ENCODE data around the gene EDNRA. TPM values are rescaled to one million over a fixed set of nuclear protein-coding genes. Genes with fewer than 3 reads are reported as not detected.
A peak's percentile ranks its signal among the peaks of the same experiment; 100 is the strongest.

The EDNRA gene
- total RNA-seq, 1 experiment from 2014 or later = 0.35 TPM

GRCh38 chr4:147583876-147584275, 103.0 kb downstream of the EDNRA start:
- DNase-seq (ENCODE audit: extremely low read depth, low read depth) = no peak

GRCh38 chr4:147586032-147586431, 105.1 kb downstream of the EDNRA start:
- no peak for DNase-seq (ENCODE audit: extremely low read depth, low read depth)

- no peak for DNase-seq (ENCODE audit: extremely low read depth, low read depth)
Measured at GRCh38 chr4:147586637-147587036, 105.7 kb downstream of the EDNRA start.

- no peak for DNase-seq (ENCODE audit: extremely low read depth, low read depth)
Measured at GRCh38 chr4:147587041-147587440, 106.1 kb downstream of the EDNRA start.

- DNase-seq (ENCODE audit: extremely low read depth, low read depth) = no peak
Measured at GRCh38 chr4:147589586-147589985, 108.7 kb downstream of the EDNRA start.

GRCh38 chr4:147590249-147590920, 109.5 kb downstream of the EDNRA start:
- DNase-seq (ENCODE audit: extremely low read depth, low read depth) = peak; percentile 36

- DNase-seq (ENCODE audit: extremely low read depth, low read depth) = no peak
Measured at GRCh38 chr4:147591106-147591505, 110.2 kb downstream of the EDNRA start.

GRCh38 chr4:147594107-147594506, 113.2 kb downstream of the EDNRA start:
- no peak for DNase-seq (ENCODE audit: extremely low read depth, low read depth)

Other genes starting within 250 kb of the EDNRA start
- 23.6 and 23.7 TPM in 2 replicates for gene TMEM184C, start 136.3 kb downstream of the EDNRA start, total RNA-seq (2014; rRNA removed; shearing (Covaris generic))
- 3.3 and 4.3 TPM in 2 replicates for gene PRMT9, start 203.1 kb downstream of the EDNRA start, total RNA-seq (2014; rRNA removed; shearing (Covaris generic))

Data from NCI-H460 (cell line).